ENCODE measurements around the gene ATP6V0E1.

Gene ATP6V0E1

GRCh38 chr5:172983542-172984243, at the start of gene ATP6V0E1:
Gene ATP6V0E1 (plus strand): TSS chr5:172983771. CDS start chr5:172983861, 90 bp downstream.
- DNase-seq = peak; percentile 67 to 69

- DNase-seq = no peak
These were observed 48.5 kb upstream of the ATP6V0E1 start for GRCh38 chr5:172935096-172935495.

GRCh38 chr5:172936401-172936800, 47.2 kb upstream of the ATP6V0E1 start:
- DNase-seq = no peak

- DNase-seq = peak in 1 of 2 experiments; percentile 0
These were observed 44.5 kb upstream of the ATP6V0E1 start for GRCh38 chr5:172939071-172939470.

DNA sequence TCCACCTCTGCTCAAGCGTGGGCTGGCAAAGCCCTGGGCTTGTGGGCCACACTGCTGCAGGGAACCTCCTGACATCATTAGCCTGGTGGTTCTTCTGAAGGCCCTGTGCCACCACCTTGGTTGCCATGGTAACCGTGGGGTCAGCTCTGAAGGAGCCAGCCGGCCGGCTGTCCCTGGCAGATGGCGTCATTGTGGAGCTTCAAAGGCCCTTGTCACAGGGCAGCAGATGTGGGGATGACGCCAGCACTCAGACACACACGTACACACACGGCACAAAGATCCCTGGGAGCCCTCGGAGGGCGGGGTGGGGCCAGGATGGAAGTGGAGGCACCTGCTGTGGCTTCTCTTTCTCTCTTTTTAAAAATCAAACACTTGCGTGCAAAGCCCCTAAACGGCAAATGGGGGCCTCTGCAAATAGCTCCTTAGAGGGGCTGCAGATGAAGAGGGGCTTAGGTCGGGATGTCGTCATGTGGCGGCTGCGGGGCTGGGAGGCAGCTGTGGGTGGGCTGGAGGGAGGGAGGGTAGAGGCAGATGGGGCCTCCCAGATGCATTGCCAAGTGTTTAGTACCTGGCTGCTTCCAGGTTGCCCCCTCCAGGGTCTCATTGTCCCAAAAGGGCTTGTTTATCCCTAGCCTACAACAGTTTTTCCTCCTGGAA, 43.8 kb upstream of the ATP6V0E1 start:
- DNase-seq = no peak

- DNase-seq = no peak
These were observed 43.1 kb upstream of the ATP6V0E1 start for GRCh38 chr5:172940268-172941066.

- DNase-seq = no peak
These were observed 42.5 kb upstream of the ATP6V0E1 start for GRCh38 chr5:172941067-172941516.

GRCh38 chr5:172942556-172942955, 41.0 kb upstream of the ATP6V0E1 start:
- DNase-seq = no peak

DNA sequence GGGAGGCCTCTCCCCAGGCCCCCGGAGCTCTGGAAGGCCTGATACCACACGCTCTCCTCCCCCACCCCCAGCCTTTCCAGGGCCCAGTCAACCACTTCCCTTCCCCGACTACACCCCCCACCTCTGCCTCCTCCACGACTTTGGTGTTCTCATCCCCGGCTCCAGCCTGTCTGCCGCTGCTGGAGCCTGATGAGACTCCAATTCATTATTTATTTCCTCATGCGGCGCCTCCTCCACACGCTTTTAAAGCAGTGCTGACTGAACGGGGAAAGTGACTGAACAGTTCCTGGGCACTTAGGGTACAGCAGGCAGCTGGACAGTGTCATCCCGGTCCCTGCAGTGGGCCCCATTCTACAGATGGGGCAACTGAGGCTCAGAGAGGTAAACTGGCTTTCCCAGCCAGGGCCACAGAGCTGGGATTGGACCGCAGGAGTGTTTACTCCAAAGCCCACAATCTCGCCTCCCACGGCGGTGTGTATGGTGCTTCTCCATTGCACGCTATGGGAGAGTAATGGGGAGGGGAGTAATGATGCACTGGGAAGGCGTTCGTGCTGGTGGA, 40.2 kb upstream of the ATP6V0E1 start:
- DNase-seq = no peak

- no peak for DNase-seq
These were observed 39.7 kb upstream of the ATP6V0E1 start for GRCh38 chr5:172943906-172944305.

DNA sequence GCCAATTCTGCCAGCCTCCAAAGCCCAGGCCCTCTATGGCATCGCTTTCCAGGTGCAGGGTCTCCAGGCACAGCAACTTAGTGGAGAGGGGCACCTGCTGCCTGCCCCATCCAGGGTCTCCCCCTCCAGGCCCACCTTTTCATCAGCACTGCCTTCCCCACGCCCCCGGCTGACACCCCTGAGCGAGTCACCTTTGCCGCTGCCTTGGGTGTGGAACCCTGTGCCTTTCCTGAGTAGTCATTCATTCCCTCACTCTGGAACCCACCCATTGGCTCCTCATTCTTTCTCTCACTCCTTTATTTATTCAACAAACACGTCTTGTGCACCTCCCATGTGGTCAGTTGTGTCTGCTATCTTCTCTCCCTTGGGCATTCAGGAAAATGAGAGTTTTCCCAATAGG, 38.8 kb upstream of the ATP6V0E1 start:
- DNase-seq = no peak

- DNase-seq = no peak
These were observed 38.4 kb upstream of the ATP6V0E1 start for GRCh38 chr5:172945151-172945550.

- no peak for DNase-seq
These were observed 37.4 kb upstream of the ATP6V0E1 start for GRCh38 chr5:172946146-172946545.

DNA sequence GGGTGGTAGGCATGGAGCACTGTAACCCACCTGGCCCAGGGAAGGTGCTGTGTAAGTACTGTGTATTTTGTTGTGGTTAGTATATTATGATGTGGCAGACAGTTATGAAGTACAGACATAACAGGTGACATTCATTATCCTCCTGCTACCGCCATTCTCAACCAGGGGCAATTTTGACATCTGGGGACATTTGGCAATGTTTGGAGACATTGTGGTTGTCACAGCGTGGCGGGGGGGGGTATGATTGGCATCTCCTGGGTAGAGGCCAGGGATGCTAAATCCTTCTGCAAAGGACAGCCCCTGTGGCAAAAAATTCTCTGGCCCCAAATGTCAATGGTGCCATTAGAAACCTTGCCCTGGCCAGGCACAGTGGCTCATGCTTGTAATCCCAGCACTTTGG, 34.1 kb upstream of the ATP6V0E1 start:
- DNase-seq = no peak

GRCh38 chr5:172950176-172950965, 33.2 kb upstream of the ATP6V0E1 start:
- no peak for DNase-seq

DNA sequence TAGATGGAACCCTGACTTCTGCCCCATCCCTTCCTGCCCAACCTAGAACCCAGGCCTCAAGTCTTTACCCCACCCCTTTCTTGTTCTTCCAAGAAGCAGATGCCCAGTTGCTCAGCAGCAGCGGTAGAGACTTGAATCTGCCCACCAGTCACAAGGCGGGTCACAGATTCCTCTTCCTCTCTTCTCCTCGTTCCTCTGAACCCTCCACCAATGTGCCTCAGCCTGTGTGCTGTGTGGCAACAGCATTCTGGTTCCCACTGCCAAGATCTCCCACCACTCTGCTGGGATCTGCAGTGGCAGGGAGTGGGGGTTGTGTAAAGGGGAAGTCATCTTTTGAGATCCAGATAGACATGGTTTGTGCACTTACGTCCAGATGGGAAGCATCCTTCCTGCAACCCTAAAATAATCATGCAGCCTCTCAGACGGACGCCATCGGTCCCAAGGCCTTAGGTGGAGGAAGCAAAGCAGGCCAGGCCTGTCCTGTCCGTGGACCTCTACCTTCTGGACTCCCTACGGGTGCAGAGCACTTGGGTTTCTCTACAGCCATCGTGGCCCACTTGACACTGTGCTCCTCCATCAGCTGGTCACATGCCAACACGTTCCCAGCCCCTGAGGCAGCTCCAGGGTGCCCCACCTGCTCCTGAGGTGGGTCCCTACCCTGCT, 32.1 kb upstream of the ATP6V0E1 start:
- DNase-seq = no peak

DNA sequence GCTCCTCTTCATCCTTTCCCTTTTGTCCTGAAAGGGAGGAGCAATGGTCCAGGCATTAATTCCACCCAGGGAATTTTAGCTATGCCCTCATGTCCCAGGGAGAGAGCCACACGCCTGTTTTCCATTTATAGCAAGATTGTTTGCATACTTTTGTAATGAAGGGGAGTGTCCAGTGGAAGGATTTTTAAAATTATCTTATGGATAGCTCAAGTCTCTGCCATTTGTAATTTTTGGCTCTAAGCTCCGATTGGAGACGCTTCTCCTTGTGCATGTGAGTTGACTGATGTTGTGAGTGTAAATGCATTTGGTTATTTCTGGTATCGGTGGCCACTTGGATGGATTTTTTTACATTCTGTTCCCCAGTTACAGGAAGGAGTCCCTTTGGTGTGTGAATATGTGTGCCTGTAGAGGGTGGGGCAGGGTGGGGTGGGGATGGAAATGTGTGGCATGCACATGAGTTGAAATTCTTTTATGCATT, 31.5 kb upstream of the ATP6V0E1 start:
- DNase-seq = no peak

DNA sequence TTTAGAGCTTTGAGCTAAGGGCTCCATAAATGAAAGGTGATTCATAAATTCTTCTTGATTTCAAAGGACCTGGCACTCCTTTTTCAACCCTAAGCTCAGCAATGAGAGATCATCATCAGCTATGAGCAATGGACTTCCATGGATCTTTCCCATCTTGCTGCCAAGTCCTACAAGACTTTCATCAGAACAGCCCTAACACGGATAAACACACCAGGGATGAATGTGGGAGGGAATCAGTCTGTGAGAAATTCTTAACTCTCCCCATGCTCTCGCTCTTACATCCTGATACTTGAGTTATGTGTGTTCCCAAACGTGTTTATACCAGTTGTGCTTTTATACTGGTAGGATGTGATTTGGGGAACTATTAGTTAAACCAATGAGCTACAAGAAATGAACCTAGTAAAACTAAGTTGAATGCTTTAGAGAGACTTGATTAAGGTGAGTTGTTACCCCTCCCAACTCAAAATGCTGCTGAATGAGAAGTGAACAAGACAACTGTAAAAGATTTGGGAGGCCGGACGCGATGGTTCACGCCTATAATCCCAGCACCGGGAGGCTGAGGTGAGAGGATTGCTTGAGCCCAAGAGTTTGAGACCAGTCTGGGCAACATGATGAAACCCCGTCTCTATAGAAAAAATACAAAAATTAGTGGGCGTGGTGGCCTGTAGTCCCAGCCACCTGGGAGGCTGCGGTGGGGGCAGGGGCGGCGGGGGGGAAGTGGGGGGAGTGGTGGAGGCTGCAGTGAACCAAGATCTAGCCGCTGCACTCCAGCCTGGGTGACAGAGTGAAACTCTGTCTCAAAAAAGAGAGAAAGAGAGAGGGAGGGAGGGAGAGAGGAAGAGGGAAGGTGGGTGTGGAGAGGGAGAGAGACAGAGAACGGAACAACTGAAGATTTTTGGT, 29.5 kb upstream of the ATP6V0E1 start:
- DNase-seq = no peak

- DNase-seq = no peak
These were observed 28.8 kb upstream of the ATP6V0E1 start for GRCh38 chr5:172954751-172955159.

DNA sequence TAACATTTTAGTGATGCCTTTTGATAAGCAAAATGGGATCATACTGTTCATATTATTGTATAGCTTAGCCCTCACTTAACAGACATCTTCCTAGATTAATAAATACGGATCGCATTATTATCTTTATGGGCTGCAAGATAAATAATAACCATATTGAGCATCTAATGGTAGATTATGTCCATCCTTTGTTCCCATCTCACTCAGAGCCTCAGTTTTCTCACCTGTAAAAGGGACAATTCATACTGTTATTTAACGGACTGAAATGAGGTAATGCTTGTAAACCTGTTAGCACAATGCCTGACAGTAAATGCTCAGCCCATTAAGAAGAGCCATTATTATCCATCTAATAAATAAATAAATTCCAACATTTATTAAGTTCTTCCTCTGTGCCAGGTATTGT, 27.3 kb upstream of the ATP6V0E1 start:
- DNase-seq = no peak

DNA sequence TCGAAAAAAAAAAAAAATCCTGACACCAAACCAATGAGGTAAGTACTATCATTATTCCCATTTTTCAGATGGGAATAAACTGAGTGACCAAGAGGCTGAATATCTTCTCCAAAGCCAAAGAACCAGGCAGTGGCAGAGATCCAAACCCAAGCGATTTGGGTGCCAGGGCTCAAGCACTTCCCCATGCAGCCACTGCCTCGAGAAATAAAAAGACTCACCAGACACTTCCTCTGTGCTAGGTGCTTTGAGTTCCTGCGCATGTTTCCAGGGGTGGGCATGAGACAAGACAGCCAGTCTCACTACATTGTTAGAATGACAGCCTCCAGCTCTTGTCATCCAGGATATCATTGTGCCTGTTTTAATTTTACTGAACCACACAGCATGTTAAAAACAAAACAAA, 26.6 kb upstream of the ATP6V0E1 start:
- no peak for DNase-seq
